HCEC 1CT (cell line): ENCODE data around the gene CORO1C.
"Not testable (repeated sequence)": the region's sequence is repeated elsewhere in the genome, so short reads cannot be mapped to it uniquely, and the experiment has no call there.

Source experiments
- DNase-seq: peaks from one replicate; pipeline ENCODE4 v3.0.0-alpha.2; 2017

CORO1C gene

DNA sequence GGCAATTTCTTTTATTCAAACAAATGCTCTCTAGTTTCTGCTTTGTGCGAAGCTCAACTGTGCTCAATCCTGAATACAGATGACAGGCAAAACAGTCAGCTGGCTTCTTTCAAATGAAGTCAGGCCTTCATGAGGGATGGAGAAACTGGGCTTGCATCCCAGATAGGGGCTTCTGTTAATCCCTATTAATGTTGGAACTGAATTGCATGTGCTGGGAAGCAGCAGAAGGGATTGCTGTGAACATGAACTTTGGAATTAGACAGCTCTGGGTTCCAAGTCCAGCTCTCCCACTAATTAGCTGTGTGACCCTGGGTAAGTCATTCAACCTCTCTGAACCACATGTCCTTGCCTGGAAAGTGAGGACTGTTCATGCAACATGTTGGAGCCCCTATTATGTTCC lies 21.1 kb upstream of the CORO1C start:
- no peak for DNase-seq

DNA sequence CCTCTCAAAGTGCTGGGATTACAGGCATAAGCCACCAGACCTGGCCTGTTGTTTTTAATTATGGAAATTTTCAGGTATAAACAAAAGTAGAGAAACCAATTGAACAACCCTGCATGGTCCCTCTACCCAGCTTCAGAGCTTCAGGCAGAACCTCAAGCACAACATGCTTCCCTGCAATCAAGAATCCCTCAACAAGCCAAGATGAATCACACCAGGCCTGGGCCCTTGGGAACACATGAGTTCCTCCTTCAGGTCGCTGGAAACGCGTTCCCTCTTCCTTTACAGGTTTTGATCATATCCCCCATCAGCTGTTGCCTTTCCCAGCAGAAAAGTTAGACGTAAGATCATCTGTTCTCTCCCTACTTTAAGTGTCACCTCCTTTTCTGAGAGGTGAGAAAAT lies 20.5 kb upstream of the CORO1C start:
- DNase-seq: peak; percentile 31

DNA sequence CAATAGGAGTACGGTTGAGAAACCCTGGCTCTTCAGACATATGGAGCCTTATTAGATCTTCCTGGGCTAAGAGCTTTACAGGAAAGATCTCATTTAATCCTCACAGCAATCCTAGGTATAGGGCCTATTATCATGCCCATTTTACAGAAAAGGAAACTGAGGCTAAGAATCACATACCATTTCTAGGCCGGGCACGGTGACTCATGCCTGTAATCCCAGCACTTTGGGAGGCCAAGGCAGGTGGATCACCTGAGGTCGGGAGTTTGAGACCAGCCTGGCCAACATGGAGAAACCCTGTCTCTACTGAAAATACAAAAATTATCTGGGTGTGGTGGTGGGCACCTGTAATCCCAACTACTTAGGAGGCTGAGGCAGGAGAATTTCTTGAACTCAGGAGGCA lies 19.7 kb upstream of the CORO1C start:
- DNase-seq: not testable (repeated sequence)

DNA sequence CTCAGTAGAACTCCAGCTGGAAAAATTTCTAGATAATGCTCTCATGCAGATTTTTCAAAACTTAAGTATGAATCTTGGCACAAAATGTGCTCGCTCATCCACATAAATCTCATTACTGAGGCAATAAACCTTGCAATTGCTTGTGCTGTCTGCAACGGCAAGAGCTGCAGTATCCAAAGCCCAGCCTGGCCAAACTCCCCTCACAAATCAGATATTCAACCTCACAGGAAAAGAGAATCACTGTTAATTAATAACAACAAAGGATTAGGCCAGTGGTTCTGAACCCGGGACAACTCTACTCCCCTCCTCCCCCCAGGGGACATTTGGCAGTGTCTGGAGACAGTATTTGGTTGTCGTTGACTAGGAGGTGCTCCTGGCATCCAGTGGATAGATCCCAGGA lies 19.2 kb upstream of the CORO1C start:
- DNase-seq: no peak

DNA sequence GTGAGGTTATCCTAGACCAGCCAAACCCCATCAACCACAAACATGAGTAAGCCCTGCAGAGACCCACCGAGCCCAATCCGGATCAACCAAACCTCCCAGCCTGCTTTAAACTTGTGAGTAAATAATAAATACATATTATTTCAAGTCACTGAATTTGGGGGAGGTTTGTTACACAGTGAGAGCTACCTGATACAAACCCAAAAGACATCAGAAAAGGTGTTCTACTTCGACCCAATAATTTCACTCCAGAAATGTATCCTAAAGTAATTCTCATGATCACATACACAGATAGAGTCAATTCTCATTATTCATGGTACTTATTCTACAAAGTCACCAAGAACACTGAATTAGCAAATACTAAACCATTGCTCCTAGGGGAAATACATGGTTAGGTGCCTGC lies 16.2 kb upstream of the CORO1C start:
- DNase-seq: no peak

DNA sequence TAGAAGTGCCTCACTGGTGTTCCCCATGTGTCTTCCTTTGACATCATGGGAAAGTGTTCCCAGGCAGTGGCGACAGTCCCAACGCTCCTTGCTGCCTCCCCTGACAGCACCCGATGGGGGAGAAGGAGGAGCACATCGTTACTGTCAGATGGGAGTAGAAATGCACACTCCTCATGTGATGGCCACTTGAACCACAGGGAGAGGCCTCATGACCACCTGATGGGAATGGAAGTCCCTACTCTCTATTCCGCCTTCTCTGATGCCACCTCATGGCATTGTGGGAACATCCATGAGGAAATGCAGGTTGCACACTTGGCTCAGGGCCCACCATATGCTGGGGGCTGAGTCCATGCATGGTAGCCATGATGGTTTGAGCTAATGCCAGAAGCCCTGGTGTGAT lies 14.3 kb upstream of the CORO1C start:
- no peak for DNase-seq

DNA sequence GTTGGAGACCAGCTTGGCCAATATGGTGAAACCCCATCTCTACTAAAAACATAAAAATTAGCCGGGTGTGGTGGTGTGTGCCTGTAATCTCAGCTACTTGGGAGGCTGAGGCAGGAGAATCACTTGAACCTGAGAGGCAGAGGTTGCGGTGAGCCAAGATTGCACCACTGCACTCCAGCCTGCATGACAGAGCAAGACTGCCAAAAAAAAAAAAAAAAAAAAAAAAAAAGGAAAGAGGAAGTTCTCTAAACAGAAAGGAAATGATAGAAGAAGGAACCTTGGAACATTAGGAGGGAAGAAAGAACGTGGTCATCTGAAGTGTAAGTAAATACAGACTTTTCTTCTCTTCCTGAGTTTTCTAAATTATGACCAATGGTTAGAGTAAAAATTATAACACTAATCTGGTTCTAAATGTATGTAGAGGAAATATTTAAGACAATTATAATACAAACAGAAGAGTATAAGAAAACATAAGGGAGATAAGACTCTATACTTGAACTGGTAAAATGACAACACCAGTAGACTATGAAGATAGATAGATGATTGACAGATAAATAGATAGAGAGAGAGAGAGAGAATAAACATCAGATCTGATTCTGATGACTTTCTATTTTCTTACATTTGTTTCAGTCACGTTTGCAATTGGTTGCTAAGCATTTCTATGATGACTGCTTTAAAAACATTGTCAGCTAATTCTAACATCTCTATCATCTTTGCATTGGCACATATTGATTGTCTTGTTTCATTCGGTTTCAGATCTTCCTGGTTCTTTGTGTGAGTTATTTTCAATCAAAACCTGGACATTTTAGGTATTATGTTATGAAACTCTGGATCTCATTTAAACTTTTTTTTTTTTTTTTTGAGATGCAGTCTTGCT lies 12.9 kb upstream of the CORO1C start:
- no peak for DNase-seq

DNA sequence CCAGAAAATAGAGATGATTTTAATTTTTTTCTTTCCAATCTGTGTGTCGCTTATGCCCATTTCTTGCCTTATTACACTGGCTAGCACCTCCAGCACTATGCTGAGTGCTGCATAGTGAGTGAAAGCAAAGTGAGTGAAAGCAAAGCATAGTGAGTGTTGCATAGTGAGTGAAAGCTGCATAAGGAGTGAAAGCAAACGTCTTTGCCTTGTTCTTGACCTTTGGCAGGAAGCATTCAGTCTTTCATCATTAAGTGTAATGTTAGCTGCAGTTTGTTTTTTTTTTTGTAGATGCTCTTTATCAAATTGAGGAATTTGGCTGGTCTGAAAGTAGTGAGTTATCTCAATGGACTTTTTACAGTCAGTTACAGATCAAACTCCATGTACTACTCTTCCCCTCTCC lies 6.9 kb upstream of the CORO1C start:
- DNase-seq: no peak

DNA sequence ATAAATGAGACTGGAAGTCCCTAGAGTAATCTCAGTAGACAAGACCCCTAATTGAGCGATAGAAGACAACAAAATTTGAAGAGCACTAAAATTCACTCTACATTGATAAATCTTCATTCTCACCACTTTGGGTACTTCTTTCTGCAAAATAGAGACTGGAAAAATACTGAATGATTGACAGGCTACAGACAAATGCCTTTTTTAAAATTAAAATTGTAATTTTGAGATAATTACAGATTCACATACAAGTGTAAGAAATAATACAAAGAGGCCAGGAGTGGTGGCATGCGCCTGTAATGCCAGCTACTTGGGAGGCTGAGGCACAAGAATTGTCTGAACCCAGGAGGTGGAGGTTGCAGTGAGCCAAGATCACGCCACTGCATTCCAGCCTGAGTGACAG lies 4.5 kb upstream of the CORO1C start:
- no peak for DNase-seq

DNA sequence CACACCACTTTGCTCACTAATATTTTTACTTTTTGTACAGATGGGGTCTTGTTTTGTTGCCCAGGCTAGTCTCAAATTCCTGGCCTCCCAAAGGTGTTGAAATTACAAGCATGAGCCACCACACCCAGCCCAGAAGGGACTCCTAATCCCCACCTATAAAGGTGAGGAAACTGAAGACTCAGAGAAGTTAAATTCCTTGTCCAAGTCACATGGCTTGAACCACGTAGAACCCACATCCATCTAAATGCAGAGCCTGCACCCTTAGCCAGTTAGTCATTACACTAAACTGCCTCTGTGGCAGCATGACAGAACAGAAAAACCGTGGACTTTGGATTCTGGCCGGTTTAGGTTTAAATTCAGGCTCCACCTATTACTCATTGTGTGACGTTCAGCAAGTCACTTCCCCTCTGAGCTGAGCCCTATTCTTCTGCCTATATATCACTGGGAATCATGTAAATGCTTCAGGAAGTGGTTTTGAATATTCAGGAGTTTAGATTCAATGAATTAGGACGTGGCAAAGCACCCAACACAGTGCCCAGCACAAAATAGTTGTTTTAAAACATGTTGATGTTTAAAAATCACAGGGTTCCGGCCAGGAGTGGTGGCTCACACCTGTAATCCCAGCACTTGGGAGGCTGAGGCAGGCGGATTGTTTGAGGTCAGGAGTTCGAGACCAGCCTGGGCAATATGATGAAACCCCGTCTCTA lies 3.0 kb upstream of the CORO1C start:
- peak; percentile 97 for DNase-seq

DNA sequence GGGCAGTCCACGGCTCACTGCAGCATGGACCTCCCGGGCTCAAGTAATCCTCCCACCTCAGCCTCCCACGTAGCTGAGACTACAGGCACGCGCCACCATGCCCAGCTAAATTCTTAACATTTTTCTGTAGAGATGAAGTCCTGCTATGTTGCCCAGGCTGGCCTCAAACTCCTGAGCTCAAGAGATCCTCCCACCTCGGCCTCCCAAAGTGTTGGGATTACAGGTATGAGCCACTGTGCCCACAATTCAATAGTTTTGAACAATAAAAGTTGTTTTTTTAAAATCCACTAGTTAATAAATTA lies 1.9 kb upstream of the CORO1C start:
- DNase-seq: not testable (repeated sequence)

DNA sequence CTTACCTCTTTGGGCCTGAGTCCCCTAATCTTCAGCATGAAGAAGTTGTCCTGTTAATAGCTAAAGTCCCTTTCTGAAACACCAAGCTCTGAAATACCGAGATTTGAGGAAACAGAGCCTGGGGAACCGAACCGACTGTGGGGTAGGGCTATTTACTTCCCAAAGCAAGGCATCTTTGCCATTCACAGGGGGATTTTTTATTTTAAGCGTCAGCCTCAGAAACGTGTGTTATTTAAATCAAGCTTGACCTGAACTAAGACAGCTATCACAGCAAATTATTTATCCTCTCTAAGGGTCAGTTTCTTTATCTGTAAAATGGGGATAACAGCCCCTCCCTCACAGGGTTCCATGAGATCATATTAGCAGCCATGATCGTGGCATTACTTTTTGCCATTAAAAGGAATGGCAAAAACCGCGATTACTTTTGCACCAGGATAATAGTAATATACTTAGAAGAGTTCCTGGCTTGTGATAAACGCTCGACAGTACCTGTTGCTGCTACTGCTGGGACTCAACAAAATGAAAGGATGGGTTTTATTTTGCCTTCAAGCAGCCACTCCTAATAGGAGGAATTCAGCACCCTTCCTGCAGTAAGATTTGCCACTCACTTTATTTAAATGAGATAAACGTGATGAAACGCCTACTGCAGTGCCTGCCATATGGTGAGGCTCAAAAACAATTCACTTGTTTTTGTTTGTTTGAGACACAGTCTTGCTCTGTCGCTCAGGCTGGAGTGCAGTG lies 1.3 kb upstream of the CORO1C start:
- no peak for DNase-seq

DNA sequence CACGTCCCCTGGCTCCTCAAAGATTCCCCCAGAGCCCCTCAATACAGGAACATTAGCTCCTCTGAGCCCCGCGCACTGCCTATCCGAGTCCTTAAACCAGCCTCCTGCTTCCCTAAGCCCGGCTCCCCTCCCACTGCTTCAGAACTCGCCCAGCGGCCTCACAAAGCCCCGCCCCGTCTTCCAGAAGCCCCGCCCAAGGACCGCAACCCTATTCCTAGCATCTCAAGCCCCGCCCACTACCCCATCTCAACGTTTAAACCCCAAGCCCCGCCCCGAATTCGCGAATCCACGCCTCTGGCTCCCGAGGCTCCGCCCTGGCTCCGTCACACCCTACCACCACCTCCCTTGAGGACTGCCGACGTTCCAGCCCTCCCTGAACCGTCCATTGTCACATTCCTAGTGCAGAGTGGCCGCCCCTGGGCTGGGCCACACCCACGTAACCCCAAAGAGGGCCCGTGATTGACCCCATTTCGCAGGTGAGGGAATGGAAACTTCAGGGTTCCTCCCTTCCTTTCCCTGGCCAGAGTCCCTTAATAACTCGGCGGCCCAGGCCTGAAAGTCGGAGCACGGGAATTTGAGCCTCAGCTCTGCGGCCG lies 646 bp upstream of the CORO1C start:
- DNase-seq: peak; percentile 97

DNA sequence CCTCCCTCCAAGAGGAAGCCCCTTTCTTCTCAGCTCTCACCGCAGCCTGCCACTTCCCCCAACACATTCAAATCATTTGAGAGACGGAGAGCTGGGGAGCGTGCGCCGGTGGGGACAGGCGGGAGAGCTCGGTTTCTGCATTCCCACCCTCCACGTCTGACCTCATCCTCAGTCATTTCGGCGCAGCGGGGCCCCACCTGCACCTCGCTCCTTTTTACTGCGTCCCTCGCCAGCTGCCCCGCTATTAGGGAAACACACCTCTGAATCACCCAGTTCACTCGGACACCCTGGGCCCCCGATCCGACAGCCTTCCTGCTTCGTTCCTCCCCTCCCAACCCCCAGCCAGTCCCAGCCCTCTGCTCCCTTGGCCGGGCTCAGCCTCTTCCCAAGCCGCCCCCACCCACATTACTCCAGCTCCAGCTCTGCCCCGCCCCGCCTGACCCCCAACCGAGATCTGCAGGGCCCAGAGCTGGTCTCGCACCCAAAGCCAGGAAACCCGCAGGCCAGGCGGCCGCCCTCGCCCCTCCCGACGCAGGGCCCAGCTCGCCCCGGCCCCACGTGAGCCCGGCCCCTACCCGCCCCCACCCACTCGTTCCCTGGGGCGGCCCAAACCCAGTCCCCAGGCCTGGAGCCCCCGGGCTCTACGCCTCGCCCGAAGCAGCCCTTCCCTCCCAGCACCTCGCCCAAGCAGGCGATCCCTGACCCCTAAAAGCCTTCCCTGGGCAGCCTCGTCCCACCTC lies 783 bp downstream of the CORO1C start:
- DNase-seq: peak; percentile 90

DNA sequence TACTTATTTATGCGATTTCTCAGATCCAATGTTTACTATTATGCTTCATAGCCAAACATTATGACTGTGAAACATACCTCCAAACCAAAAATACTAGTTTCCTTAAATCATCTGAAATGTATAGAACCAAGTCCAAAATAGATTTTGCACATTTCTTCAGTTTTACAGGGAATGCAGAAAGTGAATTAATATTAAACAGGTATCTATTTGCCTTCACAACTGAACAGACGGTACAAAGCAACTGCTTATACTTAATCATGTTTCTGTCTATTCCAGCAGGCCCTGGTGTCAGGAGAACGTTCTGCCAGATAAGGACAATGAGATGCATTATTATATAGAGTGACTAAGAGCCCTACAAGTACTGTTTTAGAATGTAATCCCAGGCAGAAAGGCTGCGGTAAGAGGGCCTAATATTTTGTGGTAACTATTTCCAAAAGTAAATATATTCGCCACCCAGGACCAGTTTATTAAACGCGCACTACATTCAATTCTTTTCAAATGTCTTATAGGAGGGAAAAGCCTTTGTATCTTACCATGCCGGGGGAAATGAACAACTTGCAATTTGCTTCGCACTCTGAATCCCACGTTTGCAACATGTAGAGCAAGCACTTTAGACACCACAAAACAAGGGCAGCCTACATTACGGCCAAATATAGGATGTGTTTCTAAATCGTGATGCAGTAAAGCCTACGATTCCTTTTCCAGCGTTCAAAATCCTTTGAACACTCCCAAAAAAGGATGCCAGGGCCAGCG lies 1.5 kb downstream of the CORO1C start:
- peak; percentile 55 for DNase-seq

DNA sequence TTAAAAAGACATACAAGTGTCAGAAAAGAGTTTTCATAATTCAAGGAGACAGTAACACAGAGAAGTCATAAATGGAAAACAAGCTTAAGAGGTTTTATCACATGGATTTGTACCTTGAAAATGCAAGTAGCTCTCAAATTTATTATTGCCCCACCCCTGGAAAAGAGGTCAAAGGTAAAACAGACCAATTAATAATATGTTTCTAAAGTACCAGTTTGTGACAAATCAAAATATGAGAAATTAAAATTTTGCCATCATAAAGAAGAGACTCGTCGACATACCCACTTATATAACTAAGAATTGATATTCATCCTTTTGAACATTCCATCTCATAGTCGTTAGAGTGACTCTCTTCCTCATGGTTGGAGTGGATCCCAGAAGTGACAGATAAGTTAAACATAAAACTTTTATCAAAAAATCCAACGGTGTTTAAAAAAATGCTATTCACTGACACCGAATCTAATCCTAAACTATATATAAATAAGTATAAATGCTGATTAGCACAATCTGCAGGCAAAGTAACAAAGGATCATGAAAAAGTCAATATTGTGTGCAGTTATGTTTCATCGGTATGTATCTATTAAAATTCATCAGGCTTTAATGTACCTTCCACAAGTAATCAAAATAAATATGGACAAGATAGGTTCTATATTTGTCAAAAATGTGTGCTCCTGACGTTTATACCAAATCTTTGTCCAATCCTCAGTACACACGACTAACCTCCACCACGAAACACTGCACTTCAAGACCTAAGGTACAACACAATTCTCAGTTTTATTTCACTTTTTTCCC lies 2.3 kb downstream of the CORO1C start:
- peak; percentile 59 for DNase-seq

DNA sequence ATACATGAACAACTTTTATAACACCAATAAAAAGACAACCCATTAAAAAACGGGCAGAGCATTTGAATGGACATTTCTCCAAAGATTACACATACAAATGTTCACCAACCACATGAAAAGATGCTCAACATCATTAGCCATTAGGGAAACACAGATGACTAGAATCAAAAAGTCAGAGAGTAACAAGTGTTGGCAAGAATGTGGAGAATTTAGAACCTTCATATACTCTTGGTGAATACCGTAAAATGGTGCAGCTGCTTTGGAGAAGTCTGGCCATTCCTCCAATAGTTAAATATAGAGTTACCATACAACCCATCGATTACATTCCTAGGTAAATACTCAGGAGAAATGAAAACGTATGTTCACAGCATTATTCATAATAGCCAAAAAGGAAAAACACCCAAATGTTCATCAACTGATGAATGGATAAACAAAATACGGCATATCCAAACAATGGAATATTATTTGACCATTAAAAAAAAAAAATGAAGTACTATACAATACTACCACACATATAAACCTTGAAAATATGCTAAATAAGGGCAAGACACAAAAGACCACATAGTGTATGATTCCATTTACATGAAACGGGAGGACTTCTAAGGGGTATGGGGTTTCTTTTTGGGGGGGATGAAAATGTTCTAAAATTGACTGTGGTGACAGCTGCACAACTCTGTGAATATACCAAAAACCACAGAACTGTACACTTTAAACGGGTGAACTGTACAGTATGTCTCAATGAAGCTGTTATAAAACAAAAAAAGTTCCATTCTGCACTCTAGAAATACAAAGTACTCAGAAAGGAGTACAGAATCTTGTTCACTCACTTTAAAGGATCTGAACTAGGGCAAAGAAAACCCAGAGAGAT lies 3.2 kb downstream of the CORO1C start:
- no peak for DNase-seq

DNA sequence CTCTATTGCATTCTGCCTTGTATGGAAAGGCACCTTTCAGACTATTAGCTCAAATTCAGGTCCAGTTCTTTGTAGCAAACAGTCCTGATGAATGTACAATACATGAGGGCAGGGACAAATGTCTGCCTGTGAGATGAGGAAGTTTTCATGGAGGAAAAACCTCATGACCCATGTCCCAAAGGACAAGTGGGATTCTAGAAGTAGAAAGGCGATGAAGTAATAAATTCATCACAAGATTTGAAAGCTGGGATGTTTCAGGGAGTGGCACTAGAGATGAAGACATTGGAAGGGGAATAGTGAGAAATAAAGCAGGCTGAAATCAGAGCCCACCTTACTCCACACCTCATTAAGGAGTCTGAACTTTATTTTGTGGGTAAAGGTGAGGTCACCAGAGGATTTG lies 4.2 kb downstream of the CORO1C start:
- DNase-seq: no peak

DNA sequence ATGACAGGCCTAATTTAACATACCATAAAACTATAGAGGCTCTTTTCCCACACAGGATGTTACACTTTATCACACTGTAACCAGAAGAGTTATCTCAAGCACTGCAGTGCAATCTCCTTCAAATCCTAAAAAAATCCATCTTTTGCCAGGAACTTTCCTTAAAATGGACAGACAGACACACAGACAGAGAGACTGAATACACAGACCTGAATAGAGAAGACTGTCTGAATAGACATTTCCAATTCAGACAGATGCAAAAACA lies 6.5 kb downstream of the CORO1C start:
- no peak for DNase-seq
